Right lobe of liver (tissue), 6 donors: Measurements from ENCODE around the gene STAT5B. TPM values are rescaled to one million over a fixed set of nuclear protein-coding genes. Genes with fewer than 3 reads are reported as not detected.

Experiments used
- ATAC-seq, 4 donors: fragments of 200-7000 bp; cut with Tn5 transposase; one replicate each; pipeline ENCODE4 v1.9.1; 2020; ENCODE audit warnings: mild to moderate bottlenecking in 4 of 4, moderate library complexity in 4 of 4
- DNase-seq, 3 donors: peaks; one replicate each; pipeline ENCODE4 v3.0.0-alpha.2; 2020
- H3K27ac ChIP-seq, 3 donors: fragments of 200-600 bp; one replicate each; pipeline ENCODE4 v1.8.0; 2022
- H3K27me3 ChIP-seq, 2 donors: fragments of 200-600 bp; one replicate each; pipeline ENCODE4 v1.8.0; 2022
- H3K36me3 ChIP-seq, 4 donors: fragments of 200-600 bp; sonication (generic) in 1 of 4; one replicate each; pipeline versions ENCODE4 v1.5.1 to v1.8.0; 2017 to 2022; ENCODE audit warnings: control low read depth in 1 of 4
- H3K4me1 ChIP-seq, 4 donors: fragments of 200-600 bp; sonication (generic) in 1 of 4; one replicate each; pipeline versions ENCODE4 v1.5.1 to v1.8.0; 2017 to 2022; ENCODE audit warnings: control low read depth in 1 of 4
- H3K4me3 ChIP-seq, 3 donors: fragments of 200-600 bp; one replicate each; pipeline ENCODE4 v1.8.0; 2022
- H3K9me3 ChIP-seq, 4 donors: fragments of 200-600 bp; sonication (generic) in 1 of 4; one replicate each; pipeline versions ENCODE4 v1.5.1 to v1.8.0; 2017 to 2022; ENCODE audit warnings: control low read depth in 1 of 4
- POLR2A ChIP-seq: fragments of 450-650 bp; IDR thresholded peaks from one replicate; pipeline ENCODE4 v1.6.1; 2017; ENCODE audit warnings: antibody characterized with exemption, mild to moderate bottlenecking
- WGBS: methylation state at CpG from one replicate; pipeline ENCODE4 v1.1.6; 2018; ENCODE audit warnings: low coverage, low lambda C conversion rate; ENCODE audit not compliant: insufficient coverage; ENCODE audit errors: missing lambda C conversion rate; 5-methylcytosine and 5-hydroxymethylcytosine counted together
- intact Hi-C, 2 donors: fragments of 100-400 bp; cut with DNase I; formaldehyde crosslinking; loops; one replicate each; pipeline versions ENCODE4 v1.11.2 to v1.14.1; 2022
- total RNA-seq, 6 experiments: library from RNA; depleted of rRNA in 2 of 6; stranded (reverse); fragments of >200 nt in 2 of 6; fragmentation: NEBNext Ultra II Directional in 3 of 6; extraction: Animal tissue kit (Norgen Biotek cat#: 25700) in 3 of 6; gene quantifications; one replicate each; pipeline versions ENCODE4 v1.1.0 to v1.2.4, GENCODE V29; 2016 to 2023
- TF ChIP-seq, protein P1 (sequence below), 4 donors: fragments of 200-600 bp in 3 of 4; fragments of 450-650 bp in 1 of 4; IDR thresholded peaks; one replicate each; pipeline versions ENCODE4 v1.5.1 to v1.8.0; 2016 to 2022; ENCODE audit warnings: antibody characterized with exemption in 4 of 4, mild to moderate bottlenecking in 2 of 4
- donor health status: DM: no; HTN: yes; CAD: no.
- donor health status: DM: no; HTN: no; CAD: no.
- donor health status: DM: no; HTN: no; CAD: no.
- donor health status: DM: no; HTN: yes; CAD: no.
- donor health status: DM: no; HTN: yes; CAD: no.

Gene STAT5B
- total RNA-seq, 6 experiments from 2014 or later = 21.2 to 29.0 (median 26.7) TPM

DNA sequence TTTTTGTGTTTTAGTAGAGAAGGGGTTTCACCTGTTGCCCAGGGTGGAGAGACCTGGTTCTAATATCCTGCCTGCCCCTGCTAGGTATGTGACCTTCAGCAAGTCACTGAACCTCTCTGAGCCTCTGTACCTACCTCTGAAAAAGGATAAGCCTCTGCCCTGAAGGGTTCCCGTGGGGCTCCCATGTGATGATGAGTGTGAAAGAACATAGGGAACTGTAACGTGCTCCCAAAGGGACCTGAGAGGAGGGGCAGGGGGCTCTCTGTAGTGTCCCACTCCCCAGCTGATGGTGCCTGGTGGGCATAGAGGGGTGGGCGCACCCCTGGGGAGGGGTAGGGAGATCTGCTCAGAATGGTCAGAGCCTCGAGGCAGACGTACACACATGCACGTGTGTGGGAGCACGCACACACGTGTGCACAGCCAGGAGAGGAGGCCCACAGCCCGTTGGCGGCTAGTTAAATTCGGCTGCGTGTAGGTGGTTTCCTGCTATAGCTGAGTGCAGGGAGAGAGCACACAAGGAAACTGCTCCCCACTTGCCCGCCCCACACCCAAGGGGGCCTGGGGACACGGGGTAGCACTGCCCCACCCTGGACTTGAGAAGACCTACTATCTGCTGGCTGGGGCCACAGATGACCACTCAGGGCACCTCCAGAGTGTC, 101.9 kb downstream of the STAT5B start:
- Histone ChIP-seq H3K4me1 (no peaks in the 10 kb centered on the region), H3K9me3 (no peaks in the 10 kb centered on the region), H3K36me3 (no peaks in the 10 kb centered on the region), H3K27ac (no peak overlapping the region), H3K4me3 (no peak overlapping the region), H3K27me3 (no peaks in the 10 kb centered on the region)
- no peak for TF ChIP-seq POLR2A
- TF ChIP-seq, protein P1, sequence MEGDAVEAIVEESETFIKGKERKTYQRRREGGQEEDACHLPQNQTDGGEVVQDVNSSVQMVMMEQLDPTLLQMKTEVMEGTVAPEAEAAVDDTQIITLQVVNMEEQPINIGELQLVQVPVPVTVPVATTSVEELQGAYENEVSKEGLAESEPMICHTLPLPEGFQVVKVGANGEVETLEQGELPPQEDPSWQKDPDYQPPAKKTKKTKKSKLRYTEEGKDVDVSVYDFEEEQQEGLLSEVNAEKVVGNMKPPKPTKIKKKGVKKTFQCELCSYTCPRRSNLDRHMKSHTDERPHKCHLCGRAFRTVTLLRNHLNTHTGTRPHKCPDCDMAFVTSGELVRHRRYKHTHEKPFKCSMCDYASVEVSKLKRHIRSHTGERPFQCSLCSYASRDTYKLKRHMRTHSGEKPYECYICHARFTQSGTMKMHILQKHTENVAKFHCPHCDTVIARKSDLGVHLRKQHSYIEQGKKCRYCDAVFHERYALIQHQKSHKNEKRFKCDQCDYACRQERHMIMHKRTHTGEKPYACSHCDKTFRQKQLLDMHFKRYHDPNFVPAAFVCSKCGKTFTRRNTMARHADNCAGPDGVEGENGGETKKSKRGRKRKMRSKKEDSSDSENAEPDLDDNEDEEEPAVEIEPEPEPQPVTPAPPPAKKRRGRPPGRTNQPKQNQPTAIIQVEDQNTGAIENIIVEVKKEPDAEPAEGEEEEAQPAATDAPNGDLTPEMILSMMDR (IDR thresholded peaks at IDR 0.05) = no peak
- WGBS = 37% methylated on average over 5 of the region's 14 CpGs
- no peak for ATAC-seq
- no peak for DNase-seq
- intact Hi-C loops = loop anchor here in 1 of 2 donors (10.0 kb wide), 1 partner anchor 49 kb away; the partner anchor contains the start of genes HSPB9 and KAT2A

DNA sequence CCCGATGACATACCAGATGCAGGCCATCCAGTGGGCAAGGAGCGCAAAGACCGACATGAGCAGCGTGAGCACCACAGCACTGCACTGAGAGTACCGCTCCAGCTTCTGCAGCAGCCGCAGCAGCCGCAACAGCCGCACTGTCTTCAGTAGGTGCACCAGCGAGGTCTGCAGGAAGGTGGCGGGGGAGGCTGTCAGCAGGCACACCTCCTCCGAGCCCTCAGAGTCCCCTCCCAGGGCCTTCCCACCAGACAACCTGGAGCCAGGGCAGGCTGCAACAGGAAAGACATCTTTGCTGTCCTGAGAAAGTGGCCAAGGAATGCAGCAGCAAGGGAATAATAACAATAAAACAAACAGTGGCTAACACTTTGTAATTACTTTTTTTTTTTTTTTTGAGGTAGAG, 104.4 kb downstream of the STAT5B start:
- H3K4me3 ChIP-seq = no peak overlapping the region
- no peak for ATAC-seq
- no peaks in the 10 kb centered on the region for H3K4me1 ChIP-seq
- no peaks in the 10 kb centered on the region for H3K27me3 ChIP-seq
- WGBS = 49% methylated on average over 4 of the region's 11 CpGs
- DNase-seq = no peak
- H3K27ac ChIP-seq = no peak overlapping the region
- intact Hi-C loops = loop anchor here in 1 of 2 donors (10.0 kb wide), 1 partner anchor 47 kb away; the partner anchor contains the start of genes HSPB9 and KAT2A
- H3K36me3 ChIP-seq = no peaks in the 10 kb centered on the region
- TF ChIP-seq, protein P1 (IDR thresholded peaks at IDR 0.05) = no peak
- no peak for TF ChIP-seq POLR2A
- H3K9me3 ChIP-seq = no peaks in the 10 kb centered on the region

DNA sequence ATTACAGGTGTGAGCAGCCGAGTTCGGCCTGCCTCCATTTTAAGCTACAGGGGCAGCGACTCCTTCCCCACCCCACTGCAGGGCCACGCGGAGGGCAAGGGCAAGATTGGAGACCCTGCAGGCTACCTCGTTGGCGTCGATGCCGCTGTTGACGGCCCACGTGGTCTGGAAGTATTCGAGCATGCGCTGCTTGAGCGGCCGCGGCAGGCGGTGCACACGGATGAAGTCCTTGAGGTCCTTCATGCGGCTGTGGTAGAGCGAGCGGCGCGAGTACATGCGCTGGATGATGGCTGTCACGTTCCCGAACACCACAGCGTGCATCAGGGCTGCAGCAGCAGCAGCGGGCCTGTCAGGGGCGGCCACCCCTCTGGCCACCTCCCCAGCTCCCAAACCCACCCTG, 106.8 kb downstream of the STAT5B start:
- no peak for ATAC-seq
- Histone ChIP-seq H3K4me3 (no peak overlapping the region), H3K4me1 (no peaks in the 10 kb centered on the region), H3K27ac (no peak overlapping the region), H3K9me3 (no peaks in the 10 kb centered on the region), H3K27me3 (no peaks in the 10 kb centered on the region), H3K36me3 (no peaks in the 10 kb centered on the region)
- TF ChIP-seq POLR2A = no peak
- TF ChIP-seq, protein P1 (IDR thresholded peaks at IDR 0.05) = no peak
- 86% methylated on average over 7 of the region's 29 CpGs for WGBS
- DNase-seq = no peak
- intact Hi-C loops = no loop called here

DNA sequence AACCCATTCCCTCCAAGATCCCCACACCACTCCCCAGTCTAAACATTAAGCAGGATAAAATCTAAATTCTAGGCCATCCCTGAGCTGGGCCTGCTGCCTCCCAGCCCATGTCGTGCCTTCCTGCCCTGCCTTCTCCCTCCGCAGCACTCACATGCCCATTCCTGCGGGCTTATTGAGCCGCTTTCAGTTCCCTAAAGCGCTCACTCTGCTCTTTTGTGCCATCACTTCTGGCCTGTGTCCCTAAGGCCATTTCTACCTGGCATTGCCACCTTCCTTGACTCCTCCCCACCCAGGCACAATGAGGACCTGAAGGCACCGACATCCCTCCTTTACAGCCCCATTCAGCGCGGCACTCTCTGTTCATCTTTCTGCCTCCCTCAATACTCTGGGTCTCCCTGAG, 108.4 kb downstream of the STAT5B start:
- Histone ChIP-seq H3K27ac (no peak overlapping the region), H3K9me3 (no peaks in the 10 kb centered on the region), H3K4me1 (no peaks in the 10 kb centered on the region), H3K4me3 (no peak overlapping the region), H3K27me3 (no peaks in the 10 kb centered on the region), H3K36me3 (no peaks in the 10 kb centered on the region)
- no peak for ATAC-seq
- no peak for DNase-seq
- TF ChIP-seq, protein P1 (IDR thresholded peaks at IDR 0.05) = no peak
- TF ChIP-seq POLR2A = no peak
- intact Hi-C loops = no loop called here
- WGBS = 83% methylated on average over 8 of the region's 8 CpGs
